ENCODE results near the gene MGLL.

Gene MGLL

GRCh38 chr3:127787571-127788365 lies 34.5 kb downstream of the MGLL start:
- Histone ChIP-seq H3K4me2 (ENCODE audit: low read length) (no peak overlapping the region), H3K9ac (ENCODE audit: low read length) (no peak overlapping the region), H3K36me3 (ENCODE audit: insufficient read depth, low read length) (no peaks in the 10 kb centered on the region), H3K79me2 (ENCODE audit: insufficient read depth, low read length) (no peaks in the 10 kb centered on the region), H3K4me3 (ENCODE audit: low read depth, low read length, poor library complexity, severe bottlenecking) (no peak overlapping the region), H3K9me3 (ENCODE audit: low read length) (no peaks in the 10 kb centered on the region), H3F3A (ENCODE audit: insufficient read depth, low read length) (no peaks in the 10 kb centered on the region), H4K20me1 (ENCODE audit: insufficient read depth, low read length) (no peaks in the 10 kb centered on the region), H3K27ac (ENCODE audit: low read depth, low read length, poor library complexity, severe bottlenecking) (no peak overlapping the region), H3K4me1 (ENCODE audit: insufficient read depth, low read length, severe bottlenecking) (no peaks in the 10 kb centered on the region), H2AFZ (ENCODE audit: low read length) (no peak overlapping the region), H3K9me2 (ENCODE audit: low read depth, low read length) (no peaks in the 10 kb centered on the region), H3K27me3 (ENCODE audit: insufficient read depth, low read length) (no peaks in the 10 kb centered on the region)
- TF ChIP-seq EZH2 (IDR thresholded peaks at IDR 0.05; ENCODE audit: borderline replicate concordance, low read length): no peak
- no peak for TF ChIP-seq CTCF (IDR thresholded peaks at IDR 0.05; ENCODE audit: low read length)

DNA sequence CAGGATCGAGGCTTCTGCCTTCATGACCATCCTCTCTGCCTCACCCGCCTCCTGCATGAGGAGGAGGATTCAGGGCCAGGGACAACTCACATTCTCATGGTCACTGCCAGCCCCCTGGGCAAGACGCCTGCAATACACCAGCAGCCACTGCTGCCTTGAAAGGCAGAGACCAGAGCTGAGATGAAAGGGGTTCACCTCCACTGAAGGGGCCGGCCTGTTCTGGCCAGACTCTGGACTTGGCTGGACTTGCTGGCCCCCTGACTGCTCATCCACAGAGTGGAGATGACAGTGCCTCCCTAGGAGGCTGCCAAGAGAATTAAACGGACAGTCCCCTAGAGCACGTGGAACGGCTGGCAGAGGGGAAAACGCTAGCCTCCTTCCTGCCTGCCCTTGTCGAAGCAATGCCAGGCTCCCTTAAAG lies 35.2 kb downstream of the MGLL start:
- Histone ChIP-seq H3K27me3 (ENCODE audit: insufficient read depth, low read length) (no peaks in the 10 kb centered on the region), H3F3A (ENCODE audit: insufficient read depth, low read length) (no peaks in the 10 kb centered on the region), H3K4me1 (ENCODE audit: insufficient read depth, low read length, severe bottlenecking) (no peaks in the 10 kb centered on the region), H3K9me2 (ENCODE audit: low read depth, low read length) (no peaks in the 10 kb centered on the region), H3K36me3 (ENCODE audit: insufficient read depth, low read length) (no peaks in the 10 kb centered on the region), H4K20me1 (ENCODE audit: insufficient read depth, low read length) (no peaks in the 10 kb centered on the region), H3K27ac (ENCODE audit: low read depth, low read length, poor library complexity, severe bottlenecking) (no peak overlapping the region), H3K9ac (ENCODE audit: low read length) (no peak overlapping the region), H2AFZ (ENCODE audit: low read length) (no peak overlapping the region), H3K4me3 (ENCODE audit: low read depth, low read length, poor library complexity, severe bottlenecking) (no peak overlapping the region), H3K4me2 (ENCODE audit: low read length) (no peak overlapping the region), H3K9me3 (ENCODE audit: low read length) (no peaks in the 10 kb centered on the region), H3K79me2 (ENCODE audit: insufficient read depth, low read length) (no peaks in the 10 kb centered on the region)
- no peak for TF ChIP-seq CTCF (IDR thresholded peaks at IDR 0.05; ENCODE audit: low read length)
- no peak for TF ChIP-seq EZH2 (IDR thresholded peaks at IDR 0.05; ENCODE audit: borderline replicate concordance, low read length)

GRCh38 chr3:127786353-127787070 lies 35.8 kb downstream of the MGLL start:
- no peak overlapping the region for H3K9ac ChIP-seq (ENCODE audit: low read length)
- no peak overlapping the region for H3K27ac ChIP-seq (ENCODE audit: low read depth, low read length, poor library complexity, severe bottlenecking)
- H3K79me2 ChIP-seq (ENCODE audit: insufficient read depth, low read length): no peaks in the 10 kb centered on the region
- no peaks in the 10 kb centered on the region for H3K27me3 ChIP-seq (ENCODE audit: insufficient read depth, low read length)
- no peaks in the 10 kb centered on the region for H3K9me3 ChIP-seq (ENCODE audit: low read length)
- H3K4me1 ChIP-seq (ENCODE audit: insufficient read depth, low read length, severe bottlenecking): no peaks in the 10 kb centered on the region
- TF ChIP-seq CTCF (IDR thresholded peaks at IDR 0.05; ENCODE audit: low read length) (no peak), EZH2 (IDR thresholded peaks at IDR 0.05; ENCODE audit: borderline replicate concordance, low read length) (no peak)
- H4K20me1 ChIP-seq (ENCODE audit: insufficient read depth, low read length): no peaks in the 10 kb centered on the region
- no peaks in the 10 kb centered on the region for H3K36me3 ChIP-seq (ENCODE audit: insufficient read depth, low read length)
- H3K9me2 ChIP-seq (ENCODE audit: low read depth, low read length): no peaks in the 10 kb centered on the region
- H3K4me2 ChIP-seq (ENCODE audit: low read length): no peak overlapping the region
- H3K4me3 ChIP-seq (ENCODE audit: low read depth, low read length, poor library complexity, severe bottlenecking): no peak overlapping the region
- H2AFZ ChIP-seq (ENCODE audit: low read length): no peak overlapping the region
- no peaks in the 10 kb centered on the region for H3F3A ChIP-seq (ENCODE audit: insufficient read depth, low read length)

All from OCI-LY1 (cell line).